GM19238 (cell line): Measurements from ENCODE around the gene CTXN1.
"Not testable (repeated sequence)": the region's sequence is repeated elsewhere in the genome, so short reads cannot be mapped to it uniquely, and the experiment has no call there.

Experiments
- DNase-seq: peaks from one replicate; pipeline ENCODE4 v3.0.0; 2011; ENCODE audit warnings: low spot score; ENCODE audit not compliant: insufficient read length

CTXN1 gene

GRCh38 chr19:7902796-7903243 lies 23.1 kb downstream of the CTXN1 start:
- no peak for DNase-seq

GRCh38 chr19:7901337-7901736 lies 24.6 kb downstream of the CTXN1 start:
- DNase-seq, result no peak

- DNase-seq, result no peak
These were observed 25.0 kb downstream of the CTXN1 start for GRCh38 chr19:7900931-7901330.

- no peak for DNase-seq
These were observed 25.5 kb downstream of the CTXN1 start for GRCh38 chr19:7900401-7900870.

- DNase-seq, result no peak
These were observed 26.1 kb downstream of the CTXN1 start for GRCh38 chr19:7899751-7900378.

- no peak for DNase-seq
These were observed 27.0 kb downstream of the CTXN1 start for GRCh38 chr19:7898967-7899366.

GRCh38 chr19:7897292-7897691 lies 28.6 kb downstream of the CTXN1 start:
- no peak for DNase-seq

- no peak for DNase-seq
These were observed 30.4 kb downstream of the CTXN1 start for GRCh38 chr19:7895565-7895964.

- no peak for DNase-seq
These were observed 31.2 kb downstream of the CTXN1 start for GRCh38 chr19:7894612-7895309.

GRCh38 chr19:7893362-7894101 lies 32.4 kb downstream of the CTXN1 start:
- DNase-seq, result not testable (repeated sequence)

- no peak for DNase-seq
These were observed 37.1 kb downstream of the CTXN1 start for GRCh38 chr19:7888826-7889217.

GRCh38 chr19:7888145-7888825 lies 37.6 kb downstream of the CTXN1 start, which contains the start of gene LRRC8E:
TSS of gene LRRC8E (plus strand) at chr19:7888510. CDS start at chr19:7895604, 7,094 bp downstream.
- no peak for DNase-seq

GRCh38 chr19:7887408-7888144 lies 38.4 kb downstream of the CTXN1 start:
- no peak for DNase-seq

GRCh38 chr19:7885818-7886217 lies 40.1 kb downstream of the CTXN1 start:
- DNase-seq, result no peak

GRCh38 chr19:7883796-7884570 lies 42.0 kb downstream of the CTXN1 start:
- DNase-seq, result no peak

- no peak for DNase-seq
These were observed 42.8 kb downstream of the CTXN1 start for GRCh38 chr19:7883105-7883504.

GRCh38 chr19:7881910-7882309 lies 44.0 kb downstream of the CTXN1 start:
- no peak for DNase-seq

GRCh38 chr19:7879836-7880235 lies 46.1 kb downstream of the CTXN1 start:
- no peak for DNase-seq

- DNase-seq, result no peak
These were observed 46.7 kb downstream of the CTXN1 start for GRCh38 chr19:7879111-7879807.
